Testis (tissue), 3 donors: ENCODE results near the gene DCTPP1. TPM values are rescaled to one million over a fixed set of nuclear protein-coding genes. Genes with fewer than 3 reads are reported as not detected.

ENCODE experiments used
- DNase-seq: peaks from one replicate; pipeline ENCODE4 v3.0.0-alpha.2; 2019
- H3K27ac ChIP-seq, 2 donors: fragments of 200-600 bp; sonication (generic); one replicate each; pipeline ENCODE4 v1.5.1; 2019
- H3K27me3 ChIP-seq: fragments of 200-600 bp; sonication (generic); one replicate; pipeline ENCODE4 v1.5.1; 2019
- H3K36me3 ChIP-seq: fragments of 200-600 bp; sonication (generic); one replicate; pipeline ENCODE4 v1.5.1; 2017; ENCODE audit warnings: low read depth; ENCODE audit errors: missing control alignments
- H3K4me1 ChIP-seq: fragments of 200-600 bp; sonication (generic); one replicate; pipeline ENCODE4 v1.5.1; 2019
- H3K4me3 ChIP-seq, 2 donors: fragments of 200-600 bp; sonication (generic); one replicate each; pipeline ENCODE4 v1.5.1; 2017 to 2019
- H3K9me3 ChIP-seq: fragments of 200-600 bp; sonication (generic); one replicate; pipeline ENCODE4 v1.5.1; 2017
- CTCF ChIP-seq, 3 experiments: fragments of 450-650 bp in 2 of 3; fragments of 200-600 bp in 1 of 3; sonication (generic) in 1 of 3; IDR thresholded peaks; one replicate each; pipeline ENCODE4 v1.5.1; 2016 to 2019; ENCODE audit warnings: antibody characterized with exemption in 3 of 3, mild to moderate bottlenecking in 2 of 3, moderate library complexity in 1 of 3
- POLR2A ChIP-seq: fragments of 450-650 bp; IDR thresholded peaks from one replicate; pipeline ENCODE4 v1.6.1; 2017; ENCODE audit warnings: antibody characterized with exemption, mild to moderate bottlenecking, moderate library complexity
- WGBS, 2 donors: methylation state at CpG; one replicate each; pipeline ENCODE4 v1.1.5; 2018; 5-methylcytosine and 5-hydroxymethylcytosine counted together
- intact Hi-C: fragments of 100-400 bp; cut with DNase I; formaldehyde crosslinking; loops from one replicate; pipeline ENCODE4 v1.15.1; 2023; ENCODE audit warnings: low total_unique reads
- polyA plus RNA-seq: library from polyadenylated mRNA; stranded (reverse); fragments of 350-450 nt; fragmentation: Illumina TruSeq; extraction: RNeasy Lipid Tissue Mini Kit (QIAGEN cat#74804); gene quantifications from one replicate; pipeline ENCODE4 v1.2.3, GENCODE V29; 2014; ENCODE audit warnings: low read depth, low replicate concordance; ENCODE audit not compliant: insufficient read depth
- total RNA-seq, 2 donors: library from RNA; depleted of rRNA; stranded (reverse); fragments of >200 nt; gene quantifications; one replicate each; pipeline ENCODE4 v1.2.3, GENCODE V29; 2016

Gene DCTPP1
- total and polyA plus RNA-seq, 3 donors from 2014 or later = 15.2 to 26.1 (median 23.6) TPM

GRCh38 chr16:30437511-30438046, 7.7 kb upstream of the DCTPP1 start:
- H3K4me1 ChIP-seq = no peaks in the 10 kb centered on the region
- H3K36me3 ChIP-seq = no peaks in the 10 kb centered on the region
- DNase-seq = no peak
- TF ChIP-seq CTCF (IDR thresholded peaks at IDR 0.05) (no peak), POLR2A (no peak)
- no peaks in the 10 kb centered on the region for H3K27me3 ChIP-seq
- WGBS, 2 donors = 83 to 92% methylated on average over 3 of the region's 3 CpGs
- intact Hi-C loops = no loop called here
- no peaks in the 10 kb centered on the region for H3K9me3 ChIP-seq
- no peak overlapping the region for H3K4me3 ChIP-seq
- no peak overlapping the region for H3K27ac ChIP-seq

GRCh38 chr16:30434852-30435251, 5.0 kb upstream of the DCTPP1 start:
- Histone ChIP-seq H3K9me3 (no peaks in the 10 kb centered on the region), H3K4me3 (no peak overlapping the region), H3K36me3 (no peaks in the 10 kb centered on the region), H3K27ac (no peak overlapping the region), H3K4me1 (peaks cover 3% of the 10 kb centered on the region), H3K27me3 (no peaks in the 10 kb centered on the region)
- DNase-seq = no peak
- 83 to 84% methylated on average over 4 of the region's 4 CpGs for WGBS, 2 donors
- no peak for TF ChIP-seq CTCF (IDR thresholded peaks at IDR 0.05)
- TF ChIP-seq POLR2A = no peak
- intact Hi-C loops = no loop called here

- Histone ChIP-seq H3K9me3 (no peaks in the 10 kb centered on the region), H3K27ac (peak overlapping the region; percentile 48 to 75), H3K27me3 (no peaks in the 10 kb centered on the region), H3K4me1 (peaks cover 12% of the 10 kb centered on the region), H3K36me3 (no peaks in the 10 kb centered on the region), H3K4me3 (peak overlapping the region; percentile 63 to 71)
- DNase-seq = no peak
- WGBS, 2 donors = 31 to 39% methylated on average over 16 to 19 of the region's 19 CpGs
- intact Hi-C loops = no loop called here
- TF ChIP-seq CTCF (IDR thresholded peaks at IDR 0.05) = no peak
- no peak for TF ChIP-seq POLR2A
Measured at GRCh38 chr16:30430428-30430970, 669 bp upstream of the DCTPP1 start.

GRCh38 chr16:30429418-30429677, 482 bp downstream of the DCTPP1 start:
- H3K36me3 ChIP-seq = no peaks in the 10 kb centered on the region
- intact Hi-C loops = no loop called here
- peak overlapping the region; percentile 48 to 75 for H3K27ac ChIP-seq
- H3K4me1 ChIP-seq = peaks cover 12% of the 10 kb centered on the region
- DNase-seq = no peak
- H3K27me3 ChIP-seq = no peaks in the 10 kb centered on the region
- 1% methylated on average over 9 to 11 of the region's 11 CpGs for WGBS, 2 donors
- peak overlapping the region; percentile 63 to 71 for H3K4me3 ChIP-seq
- H3K9me3 ChIP-seq = no peaks in the 10 kb centered on the region
- TF ChIP-seq POLR2A (no peak), CTCF (IDR thresholded peaks at IDR 0.05) (no peak)

- Histone ChIP-seq H3K4me3 (no peak overlapping the region), H3K36me3 (no peaks in the 10 kb centered on the region), H3K27me3 (no peaks in the 10 kb centered on the region), H3K9me3 (no peaks in the 10 kb centered on the region), H3K4me1 (peaks cover 12% of the 10 kb centered on the region), H3K27ac (no peak overlapping the region)
- WGBS, 2 donors = 81 to 85% methylated on average over 4 of the region's 4 CpGs
- intact Hi-C loops = no loop called here
- TF ChIP-seq CTCF (IDR thresholded peaks at IDR 0.05) = no peak
- TF ChIP-seq POLR2A = no peak
- DNase-seq = no peak
Measured at GRCh38 chr16:30428055-30428454, 1.8 kb downstream of the DCTPP1 start.
